Caki2 (cell line): ENCODE results near the gene TPRX2. TPM values are rescaled to one million over a fixed set of nuclear protein-coding genes. Genes with fewer than 3 reads are reported as not detected.
"Not testable (repeated sequence)": the region's sequence is repeated elsewhere in the genome, so short reads cannot be mapped to it uniquely, and the experiment has no call there.

Experiments used
- DNase-seq: peaks from one replicate; pipeline ENCODE4 v3.0.0-alpha.2; 2015; ENCODE audit warnings: low read depth
- in situ Hi-C: cut with HindIII; loops from 2 replicates; pipeline ENCODE4 v1.10.0; 2016; ENCODE audit warnings: low sequenced_read_pairs, low pct_unique_long_range_greater_than_20kb, mixed read lengths
- total RNA-seq: library from RNA; depleted of rRNA; stranded (reverse); fragments of >200 nt; shearing (Covaris generic); gene quantifications from 2 replicates; pipeline ENCODE4 v1.2.3, GENCODE V29; 2014; ENCODE audit warnings: low replicate concordance; rRNA removed

Gene TPRX2
- not detected in 2 replicates for total RNA-seq

- DNase-seq, in situ Hi-C loops: not testable (repeated sequence)
These were observed at the start of gene TPRX2 for GRCh38 chr19:47858646-47859285. Gene TPRX2, plus strand, starts transcription at chr19:47859235. Its CDS starts 12 bp downstream, at chr19:47859247.

- peak; percentile 35 for DNase-seq
- in situ Hi-C loops = no loop called here
These were observed 45.6 kb upstream of the TPRX2 start for GRCh38 chr19:47813304-47813994.

- in situ Hi-C loops = no loop called here
- no peak for DNase-seq
These were observed 45.1 kb upstream of the TPRX2 start for GRCh38 chr19:47813995-47814328.

- in situ Hi-C loops, DNase-seq: not testable (repeated sequence)
These were observed 42.8 kb upstream of the TPRX2 start for GRCh38 chr19:47816270-47816669.

GRCh38 chr19:47818221-47818620, 40.8 kb upstream of the TPRX2 start:
- in situ Hi-C loops, DNase-seq: not testable (repeated sequence)

GRCh38 chr19:47819858-47820257, 39.2 kb upstream of the TPRX2 start:
- DNase-seq = no peak
- in situ Hi-C loops = no loop called here

GRCh38 chr19:47820410-47820809, 38.6 kb upstream of the TPRX2 start:
- DNase-seq = no peak

GRCh38 chr19:47821460-47822020, 37.5 kb upstream of the TPRX2 start, which contains the start of gene CRX:
Gene CRX, plus strand, starts transcription at chr19:47821937. Its CDS starts 12,507 bp downstream, at chr19:47834444.
- in situ Hi-C loops = no loop called here
- DNase-seq = no peak

More at GRCh38 chr19:47820410-47820809, 38.6 kb upstream of the TPRX2 start:
- in situ Hi-C loops = no loop called here

- no peak for DNase-seq
- in situ Hi-C loops = no loop called here
These were observed 34.6 kb upstream of the TPRX2 start for GRCh38 chr19:47824396-47824795.

GRCh38 chr19:47826800-47827199, 32.2 kb upstream of the TPRX2 start:
- no peak for DNase-seq
- in situ Hi-C loops = no loop called here

- in situ Hi-C loops = no loop called here
- no peak for DNase-seq
These were observed 26.3 kb upstream of the TPRX2 start for GRCh38 chr19:47832723-47833122.

GRCh38 chr19:47836038-47836437, 23.0 kb upstream of the TPRX2 start:
- in situ Hi-C loops = no loop called here
- DNase-seq = no peak

GRCh38 chr19:47839411-47839810, 19.6 kb upstream of the TPRX2 start:
- no peak for DNase-seq
- in situ Hi-C loops = no loop called here

- in situ Hi-C loops = no loop called here
These were observed 19.1 kb upstream of the TPRX2 start for GRCh38 chr19:47839913-47840312.

GRCh38 chr19:47842941-47843340, 16.1 kb upstream of the TPRX2 start:
- in situ Hi-C loops = no loop called here

More at GRCh38 chr19:47839913-47840312, 19.1 kb upstream of the TPRX2 start:
- no peak for DNase-seq

GRCh38 chr19:47848425-47848822, 10.6 kb upstream of the TPRX2 start:
- no peak for DNase-seq
- in situ Hi-C loops = no loop called here

More at GRCh38 chr19:47842941-47843340, 16.1 kb upstream of the TPRX2 start:
- DNase-seq = no peak

- in situ Hi-C loops = no loop called here
- no peak for DNase-seq
These were observed 10.1 kb upstream of the TPRX2 start for GRCh38 chr19:47848823-47849473.

- in situ Hi-C loops = no loop called here
These were observed 6.0 kb upstream of the TPRX2 start for GRCh38 chr19:47853003-47853402.

GRCh38 chr19:47854459-47854858, 4.6 kb upstream of the TPRX2 start:
- no peak for DNase-seq
- in situ Hi-C loops = no loop called here

More at GRCh38 chr19:47853003-47853402, 6.0 kb upstream of the TPRX2 start:
- no peak for DNase-seq
